SKM-1 (cell line): ENCODE results near the gene SRP19.
"Not testable (repeated sequence)": the region's sequence is repeated elsewhere in the genome, so short reads cannot be mapped to it uniquely, and the experiment has no call there.

ENCODE experiments used
- DNase-seq: peaks from one replicate; lab custom pipeline; 2025; ENCODE audit not compliant: unreplicated experiment; lab: John Stamatoyannopoulos, UW

Gene SRP19

DNA sequence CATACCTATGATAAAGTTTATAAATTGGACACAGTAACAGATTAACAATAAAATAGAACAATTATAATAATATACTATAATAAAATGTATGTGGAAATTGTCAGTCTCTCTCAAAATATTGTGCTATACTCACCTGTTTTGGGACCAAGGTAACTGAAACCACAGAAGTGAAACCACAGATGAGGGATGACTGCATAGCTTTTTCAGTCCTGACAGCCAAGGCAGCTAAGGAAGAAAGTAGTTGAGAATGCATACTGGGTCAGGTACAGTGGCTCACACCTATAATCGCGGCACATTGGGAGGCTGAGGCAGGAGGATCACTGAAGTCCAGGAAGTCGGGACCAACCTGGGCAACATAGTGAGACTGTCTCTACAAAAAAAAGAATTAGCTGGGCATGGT is 8.9 kb downstream of the SRP19 start:
- DNase-seq, result no peak

DNA sequence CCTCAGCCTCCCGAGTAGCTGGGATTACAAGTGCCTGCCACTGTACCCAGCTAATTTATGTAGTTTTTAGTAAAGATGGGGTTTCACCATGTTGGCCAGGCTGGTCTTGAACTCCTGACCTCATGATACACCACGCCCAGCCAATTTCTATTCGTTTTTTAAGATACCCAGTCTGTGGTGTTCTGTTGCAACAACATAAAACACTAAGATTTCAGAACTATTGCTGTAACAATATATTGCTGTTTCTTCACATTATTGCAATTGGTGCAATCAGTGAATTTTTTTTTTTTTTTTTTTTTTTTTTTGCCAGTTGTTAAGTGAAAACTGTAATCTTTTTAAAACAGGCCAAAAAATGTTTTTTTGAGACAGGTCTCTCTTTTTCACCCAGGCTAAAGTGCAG is 9.9 kb downstream of the SRP19 start:
- DNase-seq, result no peak

DNA sequence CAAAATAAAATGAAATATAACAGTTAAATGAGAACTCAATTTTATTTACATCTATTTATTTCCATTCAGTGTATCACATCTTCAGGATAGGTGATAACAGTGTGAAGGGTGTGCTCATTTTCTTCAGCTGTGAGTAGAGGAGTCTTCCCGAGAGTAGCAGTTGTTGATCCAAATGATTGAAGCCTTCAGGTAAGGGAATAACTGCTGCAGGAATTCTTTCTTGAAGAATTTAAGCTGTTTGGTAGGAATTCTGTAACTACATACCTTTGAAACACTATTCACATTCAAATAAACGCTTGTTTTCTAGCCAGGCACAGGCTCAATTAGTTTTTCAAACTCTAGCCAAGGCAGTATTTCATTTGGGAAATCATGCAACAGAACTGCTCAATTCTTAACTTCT is 15.3 kb downstream of the SRP19 start:
- no peak for DNase-seq

GRCh38 chr5:112878101-112878500 is 17.0 kb downstream of the SRP19 start:
- no peak for DNase-seq

- DNase-seq, result no peak
Observed at GRCh38 chr5:112878760-112879159, 17.7 kb downstream of the SRP19 start.

DNA sequence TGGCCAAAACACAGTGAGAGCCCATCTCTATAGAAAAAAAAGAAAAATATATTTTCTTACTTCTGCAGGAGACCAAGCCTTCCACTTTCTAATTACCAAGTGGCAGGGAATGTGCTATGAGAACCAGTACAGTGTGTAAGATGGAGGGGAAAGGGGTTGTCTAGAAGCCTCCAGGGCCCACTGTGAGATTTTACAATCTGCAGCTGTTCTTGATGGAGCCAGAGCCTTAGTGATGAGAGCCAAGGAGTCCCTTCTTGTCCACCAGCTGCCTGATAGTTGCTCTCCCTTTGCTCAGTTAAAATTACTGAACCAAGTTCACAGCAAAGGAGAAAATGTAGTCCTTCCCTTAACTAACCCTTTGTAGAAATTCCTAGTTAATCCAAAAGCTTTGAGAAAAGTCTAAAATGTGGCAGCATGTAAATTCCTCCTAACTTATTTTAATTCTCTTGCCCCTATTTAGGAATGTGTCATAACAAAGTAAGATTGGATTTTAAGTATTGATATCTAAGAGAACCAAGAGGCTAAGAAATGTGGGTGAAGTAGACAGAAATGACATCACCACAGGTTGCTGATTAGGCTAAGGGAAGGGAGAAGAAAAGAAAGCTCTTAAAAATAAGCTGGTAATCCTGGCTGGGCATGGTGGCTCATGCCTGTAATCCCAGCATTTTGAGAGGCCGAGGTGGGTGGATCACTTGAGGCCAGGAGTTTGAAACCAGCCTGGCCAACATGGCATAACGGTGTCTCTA is 19.3 kb downstream of the SRP19 start:
- DNase-seq, result no peak

- no peak for DNase-seq
Observed at GRCh38 chr5:112883192-112883591, 22.1 kb downstream of the SRP19 start.

- DNase-seq, result no peak
Observed at GRCh38 chr5:112885001-112885400, 23.9 kb downstream of the SRP19 start.

DNA sequence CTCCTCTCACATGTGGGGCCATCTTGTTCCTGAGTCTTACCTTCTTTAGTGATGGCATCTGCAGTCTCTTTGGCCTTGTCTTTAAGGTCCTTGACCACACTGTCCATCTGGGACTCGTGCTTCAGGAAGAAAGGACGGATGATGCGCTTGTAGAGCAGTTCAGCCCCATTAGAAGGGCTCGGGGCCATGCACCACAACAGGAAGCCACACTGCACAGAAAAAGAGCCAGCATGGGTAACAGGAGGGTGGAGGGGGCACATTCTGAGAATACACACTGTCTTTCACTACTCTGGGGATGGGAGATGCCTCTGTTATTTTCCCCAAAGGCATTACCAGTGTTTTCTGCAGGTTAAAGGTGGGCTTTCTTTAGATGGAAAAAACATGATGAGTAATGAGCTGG is 25.9 kb downstream of the SRP19 start:
- no peak for DNase-seq

DNA sequence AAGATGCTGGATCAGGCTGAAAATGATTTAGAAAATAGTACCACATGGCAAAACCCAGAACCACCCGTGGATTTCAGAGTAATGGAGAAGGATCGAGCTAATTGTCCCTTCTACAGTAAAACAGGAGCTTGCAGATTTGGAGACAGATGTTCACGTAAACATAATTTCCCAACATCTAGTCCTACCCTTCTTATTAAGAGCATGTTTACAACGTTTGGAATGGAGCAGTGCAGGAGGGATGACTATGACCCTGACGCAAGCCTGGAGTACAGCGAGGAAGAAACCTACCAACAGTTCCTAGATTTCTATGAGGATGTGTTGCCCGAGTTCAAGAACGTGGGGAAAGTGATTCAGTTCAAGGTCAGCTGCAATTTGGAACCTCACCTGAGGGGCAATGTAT is 31.0 kb downstream of the SRP19 start:
- DNase-seq, result not testable (repeated sequence)

DNA sequence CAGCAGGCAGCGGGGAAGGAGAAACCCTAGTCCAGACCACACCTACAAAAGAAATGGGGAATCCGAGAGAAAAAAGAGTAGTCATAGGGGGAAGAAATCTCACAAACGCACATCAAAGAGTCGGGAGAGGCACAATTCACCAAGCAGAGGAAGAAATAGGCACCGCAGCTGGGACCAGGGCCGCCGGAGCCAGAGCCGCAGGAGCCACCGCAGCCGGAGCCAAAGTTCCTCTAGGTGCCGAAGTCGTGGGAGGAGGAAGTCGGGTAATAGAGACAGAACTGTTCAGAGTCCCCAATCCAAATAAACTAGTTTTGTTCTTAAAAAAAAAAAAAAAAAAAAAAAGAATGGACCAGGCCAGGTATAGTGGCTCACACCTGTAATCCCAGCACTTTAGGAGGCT is 31.7 kb downstream of the SRP19 start:
- DNase-seq, result no peak

- DNase-seq, result no peak
Observed at GRCh38 chr5:112895682-112896081, 34.6 kb downstream of the SRP19 start.

- no peak for DNase-seq
Observed at GRCh38 chr5:112902561-112902960, 41.5 kb downstream of the SRP19 start.

GRCh38 chr5:112904996-112905395 is 43.9 kb downstream of the SRP19 start:
- DNase-seq, result not testable (repeated sequence)

GRCh38 chr5:112906637-112907036 is 45.5 kb downstream of the SRP19 start:
- no peak for DNase-seq

GRCh38 chr5:112907166-112907631 is 46.1 kb downstream of the SRP19 start:
- DNase-seq, result no peak

GRCh38 chr5:112908854-112909253 is 47.8 kb downstream of the SRP19 start:
- no peak for DNase-seq

- DNase-seq, result no peak
Observed at GRCh38 chr5:112910529-112910928, 49.4 kb downstream of the SRP19 start.

- DNase-seq, result no peak
Observed at GRCh38 chr5:112914584-112914983, 53.5 kb downstream of the SRP19 start.

- no peak for DNase-seq
Observed at GRCh38 chr5:112915831-112916230, 54.7 kb downstream of the SRP19 start.

DNA sequence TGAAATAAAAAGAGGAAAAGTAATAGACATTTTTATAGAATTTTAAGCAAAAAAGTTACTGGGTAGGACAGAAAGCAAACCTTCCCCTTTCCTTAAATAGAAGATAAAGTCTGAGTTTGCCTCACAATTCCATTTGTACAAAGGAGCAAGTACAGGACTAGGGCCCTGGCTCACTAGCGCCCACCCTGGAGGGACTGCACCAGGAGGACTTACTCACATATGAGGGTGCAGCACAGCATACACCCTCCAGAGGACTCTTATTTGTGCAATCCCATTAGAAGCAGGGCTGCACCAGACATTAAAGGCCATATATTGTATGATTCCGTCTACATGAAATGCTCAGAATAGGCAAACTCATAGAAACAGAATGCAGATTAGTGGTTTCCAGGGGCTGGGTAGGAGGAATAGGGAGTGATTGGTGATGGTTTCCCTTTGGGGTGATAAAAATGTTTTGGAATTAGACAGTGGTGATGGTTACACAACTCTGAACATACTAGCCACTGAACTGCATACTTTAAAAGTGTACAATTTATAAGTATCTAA is 56.4 kb downstream of the SRP19 start:
- DNase-seq, result no peak

- no peak for DNase-seq
Observed at GRCh38 chr5:112918136-112918535, 57.0 kb downstream of the SRP19 start.

DNA sequence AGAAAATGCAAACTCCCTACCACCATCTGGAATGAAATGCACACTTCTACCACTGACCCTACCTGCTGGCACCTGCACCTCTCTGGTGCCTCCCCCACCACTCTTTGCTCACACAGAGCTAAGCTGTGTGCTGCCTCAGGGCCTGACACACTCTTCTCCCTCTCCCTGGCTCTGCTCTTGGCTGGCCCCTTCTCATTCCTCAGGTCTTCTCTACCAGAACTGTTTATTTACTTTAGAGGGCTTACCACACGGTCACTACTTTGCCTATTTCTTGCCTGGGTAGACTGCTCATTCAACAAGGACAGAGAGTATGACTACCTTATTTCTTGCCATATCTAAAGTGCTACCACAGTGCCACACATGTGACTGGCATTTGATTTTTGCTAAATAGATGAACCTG is 57.6 kb downstream of the SRP19 start:
- no peak for DNase-seq
